ENCODE results near the gene TAAR9. TPM values are rescaled to one million over a fixed set of nuclear protein-coding genes. Genes with fewer than 3 reads are reported as not detected.

The TAAR9 gene
- total RNA-seq, 4 donors from 2014 or later, result not detected

GRCh38 chr6:132511831-132512220 is 26.3 kb upstream of the TAAR9 start:
- intact Hi-C loops (cut with DNase I; ENCODE audit: low total_unique reads), result no loop called here

GRCh38 chr6:132512342-132512637 is 25.8 kb upstream of the TAAR9 start:
- in situ Hi-C loops (cut with MboI; ENCODE audit: low pct_ligation_motif_present in 1 of 4, low pct_unique_long_range_greater_than_20kb in 1 of 4, low sequenced_read_pairs in 3 of 4), result no loop called here
- no peaks in the 10 kb centered on the region for H3K36me3 ChIP-seq
- TF ChIP-seq EP300 (IDR thresholded peaks at IDR 0.05; ENCODE audit: low read depth), result no peak
- no peak for TF ChIP-seq POLR2AphosphoS5 (IDR thresholded peaks at IDR 0.05)
- TF ChIP-seq CTCF (IDR thresholded peaks at IDR 0.05), result no peak
- no peak for TF ChIP-seq POLR2A (IDR thresholded peaks at IDR 0.05)
- intact Hi-C loops (cut with DNase I; ENCODE audit: low total_unique reads), result no loop called here
- peaks cover 11 to 43% (median 18%) of the 10 kb centered on the region in 4 donors for H3K4me1 ChIP-seq
- H3K4me3 ChIP-seq, result peak overlapping the region; percentile 63 to 97 (median 67)
- 1% methylated on average over 6 to 7 of the region's 7 CpGs for WGBS, 2 donors (ENCODE audit: low coverage in 1 of 2)
- H3K27me3 ChIP-seq, result no peaks in the 10 kb centered on the region
- H3K9me3 ChIP-seq, result no peaks in the 10 kb centered on the region
- no peak for DNase-seq
- peak overlapping the region; percentile 90 to 91 (median 90) for H3K27ac ChIP-seq

More at GRCh38 chr6:132511831-132512220, 26.3 kb upstream of the TAAR9 start:
- Histone ChIP-seq H3K4me3 (peak overlapping the region; percentile 63 to 97 (median 67)), H3K4me1 (peaks cover 11 to 45% (median 18%) of the 10 kb centered on the region in 4 donors), H3K27ac (peak overlapping the region; percentile 90 to 91 (median 90)), H3K27me3 (no peaks in the 10 kb centered on the region), H3K9me3 (no peaks in the 10 kb centered on the region), H3K36me3 (no peaks in the 10 kb centered on the region)
- 6 to 21% methylated on average over 2 of the region's 2 CpGs for WGBS, 2 donors (ENCODE audit: low coverage in 1 of 2)
- DNase-seq, result no peak
- TF ChIP-seq POLR2A (IDR thresholded peaks at IDR 0.05), result no peak
- no peak for TF ChIP-seq EP300 (IDR thresholded peaks at IDR 0.05; ENCODE audit: low read depth)
- no peak for TF ChIP-seq POLR2AphosphoS5 (IDR thresholded peaks at IDR 0.05)
- TF ChIP-seq CTCF (IDR thresholded peaks at IDR 0.05), result no peak
- in situ Hi-C loops (cut with MboI; ENCODE audit: low pct_ligation_motif_present in 1 of 4, low pct_unique_long_range_greater_than_20kb in 1 of 4, low sequenced_read_pairs in 3 of 4), result no loop called here

GRCh38 chr6:132512638-132513632 is 25.1 kb upstream of the TAAR9 start, which contains the start of gene STX7:
Gene STX7 (minus strand): TSS chr6:132513116. CDS start chr6:132503530, 9,586 bp downstream.
- in situ Hi-C loops (cut with MboI; ENCODE audit: low pct_ligation_motif_present in 1 of 4, low pct_unique_long_range_greater_than_20kb in 1 of 4, low sequenced_read_pairs in 3 of 4), result no loop called here
- Histone ChIP-seq H3K27me3 (no peaks in the 10 kb centered on the region), H3K9me3 (no peaks in the 10 kb centered on the region), H3K4me3 (peak within 1 kb of the TSS; percentile 63 to 97 (median 67)), H3K36me3 (no peaks in the 10 kb centered on the region), H3K4me1 (peaks cover 11 to 41% (median 17%) of the 10 kb centered on the region in 4 donors), H3K27ac (peak within 1 kb of the TSS; percentile 90 to 91 (median 90))
- intact Hi-C loops (cut with DNase I; ENCODE audit: low total_unique reads), result no loop called here
- TF ChIP-seq EP300 (IDR thresholded peaks at IDR 0.05; ENCODE audit: low read depth), result no peak
- TF ChIP-seq POLR2AphosphoS5 (IDR thresholded peaks at IDR 0.05), result peak; percentile 85 to 93 (median 86)
- no peak for TF ChIP-seq CTCF (IDR thresholded peaks at IDR 0.05)
- TF ChIP-seq POLR2A (IDR thresholded peaks at IDR 0.05), result peak; percentile 87
- WGBS, 2 donors (ENCODE audit: low coverage in 1 of 2), result 0 to 1% methylated on average over 5 to 60 of the region's 67 CpGs
- DNase-seq, result peak; percentile 93

- DNase-seq, result no peak
- H3K27ac ChIP-seq, result peak overlapping the region; percentile 90 to 91 (median 90)
- peak overlapping the region in 3 of 4 donors; percentile 63 to 97 (median 66) for H3K4me3 ChIP-seq
- H3K4me1 ChIP-seq, result peaks cover 11 to 36% (median 16%) of the 10 kb centered on the region in 4 donors
- TF ChIP-seq CTCF (IDR thresholded peaks at IDR 0.05) (no peak), POLR2AphosphoS5 (IDR thresholded peaks at IDR 0.05) (no peak), EP300 (IDR thresholded peaks at IDR 0.05; ENCODE audit: low read depth) (no peak), POLR2A (IDR thresholded peaks at IDR 0.05) (no peak)
- H3K27me3 ChIP-seq, result no peaks in the 10 kb centered on the region
- no peaks in the 10 kb centered on the region for H3K9me3 ChIP-seq
- no peaks in the 10 kb centered on the region for H3K36me3 ChIP-seq
- intact Hi-C loops (cut with DNase I; ENCODE audit: low total_unique reads) (no loop called here), in situ Hi-C loops (cut with MboI; ENCODE audit: low pct_ligation_motif_present in 1 of 4, low pct_unique_long_range_greater_than_20kb in 1 of 4, low sequenced_read_pairs in 3 of 4) (no loop called here)
- WGBS, 2 donors (ENCODE audit: low coverage in 1 of 2), result 19 to 32% methylated on average over 2 to 3 of the region's 3 CpGs
Measured at GRCh38 chr6:132513831-132514545, 24.1 kb upstream of the TAAR9 start.

Data from transverse colon (tissue), 4 donors.